Stimulated activated CD4-positive, alpha-beta T cell treated with anti-CD3 and anti-CD28 coated beads, Interleukin-1b, Interleukin-23, amount 100 ng/mL, for 24 hours (primary cell): ENCODE results near the gene C2CD2.

Experiments
- DNase-seq, 4 experiments: peaks; one replicate each; pipeline ENCODE4 v3.0.0-alpha.2; 2020; ENCODE audit warnings: low read depth in 4 of 4, low spot score in 1 of 4

C2CD2 gene

GRCh38 chr21:41868062-41868710 is 85.6 kb downstream of the C2CD2 start:
- no peak for DNase-seq

DNA sequence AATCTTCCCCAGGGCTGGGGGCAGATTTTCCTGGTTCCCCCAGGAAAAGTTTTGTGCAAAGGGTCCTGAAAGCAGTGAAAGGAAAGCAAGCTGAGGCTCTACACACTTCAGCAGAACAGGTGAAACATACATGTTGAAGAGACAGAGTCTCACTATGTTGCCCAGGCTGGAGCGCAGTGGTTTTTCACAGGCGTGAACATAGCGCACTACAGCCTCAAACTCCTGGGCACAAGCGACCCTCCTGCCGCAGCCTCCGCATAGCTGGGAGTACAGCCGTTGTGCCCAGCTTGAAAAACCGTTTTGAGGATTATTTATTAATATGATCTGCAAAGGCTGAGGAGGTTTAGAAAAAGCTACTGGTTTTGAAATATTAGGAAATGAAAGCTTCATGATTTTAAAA is 86.5 kb downstream of the C2CD2 start:
- no peak for DNase-seq

- no peak for DNase-seq
Measured at GRCh38 chr21:41866274-41866809, 87.5 kb downstream of the C2CD2 start.

- DNase-seq: no peak
Measured at GRCh38 chr21:41865002-41865777, 88.6 kb downstream of the C2CD2 start.

DNA sequence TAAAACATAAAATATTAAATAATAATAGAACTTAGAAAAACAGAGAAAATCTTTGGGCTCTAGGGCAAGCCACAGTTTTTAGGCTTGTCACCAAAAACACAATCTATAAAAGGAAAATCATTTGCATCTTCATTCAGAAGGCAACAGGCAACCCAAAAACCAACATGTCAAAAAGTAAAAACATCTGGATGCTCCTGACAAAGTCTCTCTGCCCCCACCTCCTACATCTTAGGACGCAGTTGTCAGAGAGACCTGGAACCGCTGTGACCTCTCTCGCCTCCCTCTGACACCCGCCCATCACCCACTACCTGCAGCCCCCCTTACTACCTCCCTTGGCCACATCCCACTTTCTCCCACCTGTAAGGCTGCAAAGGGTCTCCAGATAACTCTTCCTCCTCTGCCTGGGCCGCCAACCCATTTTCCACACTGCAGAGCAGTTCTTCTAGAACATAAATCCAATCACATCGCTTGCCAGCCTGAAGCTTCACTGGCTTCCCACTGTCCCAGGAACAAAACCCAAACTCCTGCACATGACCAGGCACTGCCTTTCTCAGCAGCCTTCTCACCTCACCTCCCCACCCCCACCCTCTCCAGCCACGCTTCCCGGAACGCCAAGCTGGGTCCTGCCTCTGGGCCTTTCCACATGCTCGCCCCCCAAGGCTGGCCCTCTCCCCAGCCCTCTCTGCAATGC is 89.4 kb downstream of the C2CD2 start:
- DNase-seq: no peak

GRCh38 chr21:41863439-41863740 is 90.4 kb downstream of the C2CD2 start:
- DNase-seq: no peak

- DNase-seq: no peak
Measured at GRCh38 chr21:41861987-41862386, 91.8 kb downstream of the C2CD2 start.

GRCh38 chr21:41861255-41861654 is 92.6 kb downstream of the C2CD2 start:
- no peak for DNase-seq

- DNase-seq: no peak
Measured at GRCh38 chr21:41859297-41859980, 94.4 kb downstream of the C2CD2 start.

DNA sequence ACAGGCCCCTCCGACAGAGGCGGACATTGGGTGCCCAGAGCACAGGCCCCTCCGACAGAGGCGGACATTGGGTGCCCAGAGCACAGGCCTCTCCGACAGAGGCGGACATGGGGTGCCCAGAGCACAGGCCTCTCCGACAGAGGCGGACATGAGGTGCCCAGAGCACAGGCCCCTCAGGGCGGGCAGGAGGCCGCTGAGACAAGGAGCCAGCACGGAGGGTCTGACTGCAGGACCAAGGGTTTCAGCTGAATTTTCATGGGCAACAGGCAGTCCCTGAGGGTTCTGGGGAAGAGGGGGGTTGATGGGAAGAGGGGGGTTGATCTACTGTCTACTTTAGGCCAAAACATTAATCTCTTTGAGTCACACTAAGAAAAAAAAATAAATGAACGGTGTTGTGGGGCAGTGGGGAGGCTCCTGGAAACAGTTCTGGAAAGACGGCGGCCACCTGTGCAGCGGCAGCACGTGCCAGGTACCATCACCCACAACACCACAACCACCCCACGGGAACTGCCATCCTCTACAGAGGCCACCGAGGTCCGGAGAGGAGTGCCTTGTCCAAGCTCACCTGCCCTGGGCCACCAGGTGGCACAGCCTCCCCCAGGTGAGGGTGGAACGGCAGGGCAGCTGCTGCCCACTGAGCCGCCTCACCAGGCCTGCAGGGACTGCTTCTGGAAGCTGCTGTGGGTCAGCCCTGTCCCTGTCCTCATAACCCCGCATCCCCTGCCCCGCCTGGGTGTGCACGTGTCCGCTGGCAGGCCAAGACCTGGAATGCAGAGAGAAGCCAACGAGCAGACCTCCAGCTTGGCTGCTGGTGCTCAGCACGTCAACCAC is 95.1 kb downstream of the C2CD2 start:
- no peak for DNase-seq

- no peak for DNase-seq
Measured at GRCh38 chr21:41857771-41858300, 96.0 kb downstream of the C2CD2 start.

GRCh38 chr21:41856572-41856971 is 97.2 kb downstream of the C2CD2 start:
- DNase-seq: no peak

DNA sequence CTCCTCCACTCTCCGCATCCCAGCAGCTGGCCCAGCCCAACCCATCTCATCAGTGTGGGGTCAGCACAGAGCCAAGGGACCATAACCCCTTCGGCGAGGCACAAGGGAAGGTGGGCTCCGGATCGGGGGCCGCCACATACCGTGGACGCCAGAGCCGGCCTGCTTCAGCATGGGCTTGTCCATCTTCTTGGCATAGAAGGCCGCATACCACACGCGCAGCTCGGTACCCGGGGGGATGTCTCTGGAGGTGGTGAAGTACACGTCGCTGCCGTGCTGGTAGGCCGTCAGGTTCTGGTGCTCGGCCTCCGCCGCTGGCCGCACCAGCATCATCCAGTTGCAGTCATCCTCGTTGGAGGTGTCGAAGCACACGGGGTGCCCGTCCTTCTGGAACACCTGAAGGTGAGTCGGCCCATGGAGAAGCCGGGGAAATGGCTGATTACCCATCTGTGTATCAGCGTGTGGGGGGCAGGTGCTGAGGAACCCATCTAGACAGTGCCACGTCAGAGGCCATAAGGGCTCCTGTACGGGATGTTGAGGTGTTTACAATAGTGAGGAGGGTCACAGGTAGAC is 99.3 kb downstream of the C2CD2 start:
- no peak for DNase-seq

GRCh38 chr21:41852929-41853320 is 100.9 kb downstream of the C2CD2 start:
- no peak for DNase-seq

GRCh38 chr21:41852151-41852928 is 101.5 kb downstream of the C2CD2 start:
- no peak for DNase-seq

GRCh38 chr21:41851090-41851790 is 102.6 kb downstream of the C2CD2 start:
- DNase-seq: no peak

- DNase-seq: no peak
Measured at GRCh38 chr21:41850085-41850484, 103.7 kb downstream of the C2CD2 start.

DNA sequence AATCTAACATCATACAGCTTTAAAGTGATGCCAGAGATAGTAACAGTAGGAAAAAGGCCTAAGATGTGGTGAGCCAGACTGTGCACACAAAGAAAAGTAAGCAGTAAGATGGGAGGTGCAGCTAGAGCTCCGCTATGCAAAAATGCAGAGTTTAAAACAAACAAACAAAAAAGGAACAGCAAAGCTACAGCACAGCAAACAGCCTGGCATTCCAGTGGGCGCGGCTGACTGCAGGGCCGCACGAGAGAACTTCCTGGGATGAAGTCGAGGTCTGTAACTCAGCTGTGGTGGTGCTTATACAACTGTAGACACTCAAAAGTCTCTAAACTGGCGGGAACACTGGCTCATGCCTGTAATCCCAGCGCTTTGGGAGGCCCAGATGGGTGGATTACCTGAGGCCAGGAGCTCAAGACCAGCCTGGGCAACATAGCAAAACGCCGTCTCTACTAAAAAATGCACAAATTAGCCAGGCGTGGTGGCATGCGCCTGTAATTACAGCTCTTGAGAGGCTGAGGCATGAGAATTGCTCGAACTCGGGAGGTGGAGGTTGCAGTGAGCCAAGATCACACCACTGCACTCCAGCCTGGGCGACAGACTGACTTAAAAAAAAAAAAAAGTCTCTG is 104.7 kb downstream of the C2CD2 start:
- no peak for DNase-seq
